KOPT-K1 (cell line): ENCODE data around the gene CC2D2A.

ENCODE experiments used
- H3K27ac ChIP-seq: fragments of 200-600 bp; sonication (generic); 2 replicates; pipeline ENCODE4 v1.5.1; 2016; ENCODE audit warnings: antibody characterized with exemption, mild to moderate bottlenecking, low read depth, low read length; ENCODE audit not compliant: poor library complexity, severe bottlenecking
- H3K36me3 ChIP-seq: fragments of 200-600 bp; sonication (generic); 2 replicates; pipeline ENCODE4 v1.5.1; 2017; ENCODE audit warnings: antibody characterized with exemption, mild to moderate bottlenecking, low read length, moderate library complexity; ENCODE audit not compliant: insufficient read depth
- H3K9me3 ChIP-seq: fragments of 200-600 bp; sonication (generic); 2 replicates; pipeline ENCODE4 v1.5.1; 2017; ENCODE audit warnings: antibody characterized with exemption, low read length, mild to moderate bottlenecking; ENCODE audit not compliant: insufficient read depth, poor library complexity, severe bottlenecking

Gene CC2D2A

DNA sequence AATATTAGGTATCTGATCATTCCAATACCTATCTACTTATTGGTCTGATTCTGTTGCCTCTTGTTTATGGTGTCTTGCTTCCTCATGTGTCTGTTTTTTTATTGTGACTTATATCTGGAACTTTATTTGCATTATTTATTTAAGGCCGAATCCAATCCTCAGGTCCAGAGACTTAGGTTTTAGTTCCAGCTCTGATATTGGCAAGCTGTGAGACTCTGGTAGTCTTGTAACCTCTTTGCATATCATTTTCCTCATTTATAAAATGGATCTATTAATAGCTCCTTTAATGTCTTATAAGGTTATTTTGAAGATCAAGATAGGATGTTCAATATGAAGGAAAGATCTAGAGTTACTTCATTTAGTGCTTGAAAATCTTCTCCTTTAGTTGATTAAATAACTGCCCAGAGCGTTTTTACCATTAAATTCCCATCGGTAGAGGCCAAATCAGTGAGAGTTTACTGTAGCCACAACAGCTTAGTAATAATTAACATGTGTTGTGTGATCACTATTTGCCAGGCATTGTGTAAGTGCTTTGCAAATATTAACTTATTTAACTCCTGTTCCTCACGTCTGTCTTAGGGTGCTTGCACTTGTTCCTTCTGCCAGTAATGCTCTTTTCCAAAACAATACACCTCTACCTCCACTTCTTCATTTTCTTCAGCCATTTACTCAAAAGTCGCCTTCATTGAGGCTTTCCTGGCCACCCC is 82.2 kb downstream of the CC2D2A start:
- Histone ChIP-seq H3K9me3 (no peaks in the 10 kb centered on the region), H3K36me3 (no peaks in the 10 kb centered on the region), H3K27ac (no peak overlapping the region)

- Histone ChIP-seq H3K9me3 (no peaks in the 10 kb centered on the region), H3K36me3 (no peaks in the 10 kb centered on the region), H3K27ac (no peak overlapping the region)
Measured at GRCh38 chr4:15552557-15553362, 83.1 kb downstream of the CC2D2A start.

GRCh38 chr4:15556511-15557092 is 86.9 kb downstream of the CC2D2A start:
- no peak overlapping the region for H3K27ac ChIP-seq
- no peaks in the 10 kb centered on the region for H3K36me3 ChIP-seq
- H3K9me3 ChIP-seq = no peaks in the 10 kb centered on the region

DNA sequence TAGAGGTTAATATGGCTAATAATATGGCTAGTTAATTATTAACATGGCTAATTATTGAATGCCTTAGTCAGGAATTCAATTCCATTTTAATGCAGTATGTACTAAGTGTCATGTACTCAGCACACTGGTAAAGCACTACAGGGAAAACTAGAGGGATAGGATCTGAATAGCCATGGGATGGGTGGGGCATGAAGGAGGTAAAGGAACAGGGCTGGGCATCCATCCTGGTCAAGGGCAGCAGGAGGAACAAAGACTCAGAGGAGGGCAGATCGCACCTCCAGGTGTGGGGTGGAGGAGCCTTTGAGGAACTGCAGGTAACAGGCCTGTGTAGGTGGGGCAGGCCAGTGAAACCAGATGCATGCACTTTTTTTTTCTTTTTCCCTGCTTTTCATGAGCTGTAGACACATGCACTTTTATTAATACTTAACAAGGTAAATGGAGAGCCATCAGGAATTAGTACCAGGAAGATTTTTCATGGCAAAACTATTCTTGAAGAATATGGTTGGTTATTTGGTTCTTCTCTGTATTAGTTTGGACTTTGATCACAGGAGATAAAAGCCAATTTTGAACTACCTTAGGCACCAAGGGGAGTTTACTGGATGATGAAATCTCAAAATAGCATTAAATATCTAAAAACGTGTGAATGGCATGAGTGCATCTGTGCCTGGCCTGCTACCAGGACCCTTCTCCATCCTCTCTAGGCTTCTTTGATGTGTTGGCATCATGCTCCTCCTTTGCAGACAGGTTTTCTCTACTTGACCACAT is 88.3 kb downstream of the CC2D2A start:
- Histone ChIP-seq H3K9me3 (no peaks in the 10 kb centered on the region), H3K36me3 (no peaks in the 10 kb centered on the region)

GRCh38 chr4:15558561-15558960 is 88.9 kb downstream of the CC2D2A start:
- Histone ChIP-seq H3K27ac (no peak overlapping the region), H3K36me3 (no peaks in the 10 kb centered on the region), H3K9me3 (no peaks in the 10 kb centered on the region)

More for the DNA sequence above, 88.3 kb downstream of the CC2D2A start:
- H3K27ac ChIP-seq = no peak overlapping the region

DNA sequence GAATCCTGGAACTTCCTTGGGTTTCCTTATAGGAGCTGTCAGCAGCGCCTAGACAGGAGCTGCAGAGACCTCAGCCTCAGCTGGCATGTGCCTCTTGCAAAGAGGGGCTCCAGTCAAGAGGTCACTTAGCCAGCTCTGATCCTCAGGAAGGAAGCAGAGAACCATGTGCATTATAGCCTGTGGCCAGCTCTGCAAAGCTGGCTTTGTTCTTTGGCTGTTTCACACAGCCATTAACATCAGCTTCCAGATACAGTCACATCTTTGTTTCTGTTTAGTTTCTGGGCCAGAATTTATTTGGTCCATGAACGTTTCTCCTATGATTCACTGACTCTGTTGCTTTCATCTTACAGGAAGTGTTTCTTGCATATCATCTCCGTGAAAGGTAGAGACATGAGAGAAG is 92.4 kb downstream of the CC2D2A start:
- H3K36me3 ChIP-seq = no peaks in the 10 kb centered on the region

DNA sequence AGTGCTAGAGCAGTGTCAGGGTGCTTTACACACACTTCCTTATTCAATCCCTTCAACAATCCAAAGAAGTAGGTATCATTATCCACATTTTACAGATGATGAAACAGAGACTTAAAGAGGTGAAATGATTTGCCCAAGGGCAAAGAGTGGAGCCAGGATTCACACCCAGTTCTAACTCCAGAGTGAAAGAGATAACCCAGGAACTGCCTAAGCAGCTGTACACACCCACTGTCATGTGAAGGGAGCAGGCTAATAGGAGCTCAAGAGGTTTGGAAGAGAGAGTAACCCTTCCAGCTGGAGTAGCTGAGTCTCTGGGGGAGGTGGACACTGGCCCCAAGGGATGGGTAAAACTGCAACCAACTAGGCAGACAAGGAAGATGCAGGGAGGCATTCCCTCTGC is 92.9 kb downstream of the CC2D2A start:
- H3K27ac ChIP-seq = no peak overlapping the region
- H3K36me3 ChIP-seq = no peaks in the 10 kb centered on the region

More for the DNA sequence above, 92.4 kb downstream of the CC2D2A start:
- H3K9me3 ChIP-seq = no peaks in the 10 kb centered on the region
- H3K27ac ChIP-seq = no peak overlapping the region

DNA sequence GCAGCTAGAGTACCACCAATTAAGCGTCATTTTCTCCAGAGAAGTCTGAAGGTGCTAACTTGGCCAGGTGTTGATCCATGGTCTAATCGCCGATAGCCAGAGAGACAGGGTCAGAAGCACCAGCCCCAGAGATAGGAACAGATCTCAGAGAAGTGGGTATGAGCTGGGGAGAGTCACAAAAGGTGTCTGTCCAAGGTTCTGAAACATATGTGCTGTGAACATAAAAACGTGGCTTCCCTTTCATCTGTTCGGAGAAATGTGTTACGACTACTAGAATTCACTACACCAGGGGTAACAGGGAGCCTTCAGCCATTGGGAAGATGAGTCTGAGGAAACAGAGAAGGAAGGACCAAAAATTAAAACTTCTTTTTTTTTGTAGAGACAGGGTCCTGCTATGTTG is 94.2 kb downstream of the CC2D2A start:
- H3K9me3 ChIP-seq = no peaks in the 10 kb centered on the region
- H3K36me3 ChIP-seq = no peaks in the 10 kb centered on the region
- no peak overlapping the region for H3K27ac ChIP-seq

More for the DNA sequence above, 92.9 kb downstream of the CC2D2A start:
- no peaks in the 10 kb centered on the region for H3K9me3 ChIP-seq

- Histone ChIP-seq H3K27ac (no peak overlapping the region), H3K9me3 (no peaks in the 10 kb centered on the region), H3K36me3 (no peaks in the 10 kb centered on the region)
Measured at GRCh38 chr4:15568821-15569220, 99.1 kb downstream of the CC2D2A start.

DNA sequence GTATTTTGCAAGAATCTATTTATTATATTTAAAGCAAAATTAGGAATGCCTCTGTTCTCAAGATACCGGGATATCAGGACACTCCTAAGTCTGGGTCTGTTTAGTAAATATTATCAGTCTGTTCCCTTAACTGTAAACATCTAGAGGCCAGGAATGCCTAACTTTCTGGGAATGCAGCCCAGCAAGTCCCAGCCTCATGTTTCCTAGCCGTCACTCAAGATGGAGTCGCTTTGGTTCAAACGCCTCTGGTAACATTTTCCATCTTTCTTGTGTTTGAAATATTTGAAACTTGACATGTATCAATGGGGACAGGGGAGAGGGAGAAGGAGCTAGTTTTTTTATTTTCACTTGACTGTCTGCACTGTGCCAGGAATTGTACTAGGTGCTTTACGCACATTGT is 100.1 kb downstream of the CC2D2A start:
- Histone ChIP-seq H3K36me3 (no peaks in the 10 kb centered on the region), H3K9me3 (no peaks in the 10 kb centered on the region), H3K27ac (no peak overlapping the region)

DNA sequence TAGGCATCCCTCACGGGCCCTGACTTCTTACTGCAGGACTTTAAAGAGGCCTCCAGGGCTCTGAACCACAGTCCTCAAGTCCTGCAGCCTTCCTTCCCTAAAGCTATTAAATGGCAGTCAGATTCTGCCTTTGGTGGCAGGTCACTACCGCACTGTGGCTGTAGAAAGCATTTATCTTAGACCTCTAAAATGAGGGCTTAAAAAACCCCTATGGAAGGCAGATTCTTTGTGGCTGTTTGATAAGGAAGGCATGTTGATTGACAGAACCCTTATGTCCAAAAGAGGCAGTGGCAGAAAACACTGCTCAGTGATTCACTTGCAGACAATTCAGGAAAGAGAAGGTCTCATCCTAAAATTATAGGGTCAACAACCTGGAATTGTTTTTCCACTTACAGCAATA is 106.3 kb downstream of the CC2D2A start:
- no peaks in the 10 kb centered on the region for H3K9me3 ChIP-seq
- H3K27ac ChIP-seq = no peak overlapping the region
- H3K36me3 ChIP-seq = no peaks in the 10 kb centered on the region

GRCh38 chr4:15577508-15577907 is 107.8 kb downstream of the CC2D2A start:
- Histone ChIP-seq H3K27ac (no peak overlapping the region), H3K9me3 (no peaks in the 10 kb centered on the region), H3K36me3 (no peaks in the 10 kb centered on the region)

GRCh38 chr4:15584785-15585184 is 115.1 kb downstream of the CC2D2A start:
- Histone ChIP-seq H3K27ac (no peak overlapping the region), H3K36me3 (no peaks in the 10 kb centered on the region)

GRCh38 chr4:15585331-15585730 is 115.6 kb downstream of the CC2D2A start:
- Histone ChIP-seq H3K27ac (no peak overlapping the region), H3K9me3 (no peaks in the 10 kb centered on the region), H3K36me3 (no peaks in the 10 kb centered on the region)

More at GRCh38 chr4:15584785-15585184, 115.1 kb downstream of the CC2D2A start:
- no peaks in the 10 kb centered on the region for H3K9me3 ChIP-seq

DNA sequence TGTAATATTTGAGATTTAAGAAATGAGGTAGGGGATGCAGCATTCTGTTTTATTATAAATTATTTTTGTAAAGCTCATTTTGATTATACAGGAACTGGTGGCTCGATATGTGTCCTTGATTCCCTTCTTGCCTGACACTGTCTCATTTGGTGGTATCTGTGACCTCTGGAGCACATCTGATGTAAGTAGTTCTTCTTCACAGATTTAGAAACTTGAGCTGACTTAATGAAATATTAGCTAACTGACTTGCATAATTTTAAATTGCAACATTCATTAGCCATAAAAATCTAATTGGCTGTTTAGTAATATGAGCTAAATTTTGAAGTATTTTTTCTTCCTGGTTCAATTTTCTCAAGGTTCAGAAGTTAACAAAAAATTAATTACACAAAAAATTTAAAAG is 116.4 kb downstream of the CC2D2A start:
- H3K27ac ChIP-seq = no peak overlapping the region
- H3K9me3 ChIP-seq = no peaks in the 10 kb centered on the region
- H3K36me3 ChIP-seq = no peaks in the 10 kb centered on the region
